Measurements from ENCODE around the gene SHB. TPM values are rescaled to one million over a fixed set of nuclear protein-coding genes. Genes with fewer than 3 reads are reported as not detected.

The SHB gene
- total and polyA plus RNA-seq, 2 of the 8 experiments (the other 6 are each of a cell fraction or from before 2014, with no cell fraction given): 4.1 to 12.6 TPM

DNA sequence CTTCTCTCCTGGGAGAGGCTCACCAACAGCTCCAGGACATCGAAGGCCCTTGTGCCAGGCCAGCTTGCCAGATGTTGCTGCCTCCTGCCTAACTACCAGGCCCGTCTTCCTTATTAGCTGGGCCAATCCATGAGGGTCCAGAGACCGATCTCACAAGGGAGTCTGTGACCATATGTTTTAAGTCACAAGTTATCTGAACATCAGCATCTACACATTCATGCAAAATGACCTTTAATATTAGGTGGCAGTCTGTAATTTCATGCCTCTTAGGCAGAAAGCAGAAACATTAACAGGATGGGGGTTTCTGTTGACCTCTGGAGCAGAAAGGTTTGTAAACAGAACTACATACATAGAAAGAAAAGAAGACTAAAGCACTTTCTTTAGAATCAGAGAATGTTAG lies 90.0 kb downstream of the SHB start:
- Histone ChIP-seq H3K27ac (ENCODE audit: low read depth, low read length) (no peak overlapping the region), H3K9me3 (ENCODE audit: insufficient read depth in 2 of 2, low read depth in 1 of 2, low read length in 1 of 2) (no peaks in the 10 kb centered on the region), H2BK5ac (ENCODE audit: low read depth, low read length) (no peak overlapping the region), H3K14ac (ENCODE audit: insufficient read length) (no peak overlapping the region), H3K4me3 (ENCODE audit: extremely low read depth in 1 of 4, insufficient read depth in 2 of 4, low read depth in 3 of 4, low read length in 4 of 4) (no peak overlapping the region), H2AK5ac (ENCODE audit: low read depth, low read length) (no peak overlapping the region), H3K4me2 (ENCODE audit: insufficient read depth in 1 of 2, low read depth in 2 of 2, low read length in 2 of 2) (no peak overlapping the region), H2BK120ac (replicated peaks; ENCODE audit: low read depth, low read length) (no peak overlapping the region), H3K4me1 (replicated peaks in 1 of 4; ENCODE audit: control insufficient read depth in 3 of 4, insufficient read depth in 4 of 4, low read length in 3 of 4) (no peaks in the 10 kb centered on the region; a peak in 1 of 7 replicates), H4K20me1 (replicated peaks in 1 of 2; ENCODE audit: control insufficient read depth in 1 of 2, insufficient read depth in 2 of 2, low read length in 2 of 2) (peaks cover 0 to 3% of the 10 kb centered on the region in 2 experiments), H3K27me3 (replicated peaks in 1 of 4; ENCODE audit: control insufficient read depth in 3 of 4, extremely low read depth in 1 of 4, insufficient read depth in 3 of 4, low read length in 3 of 4) (no peaks in the 10 kb centered on the region), H3K9ac (replicated peaks in 1 of 4; ENCODE audit: extremely low read depth in 1 of 4, low read depth in 3 of 4, low read length in 3 of 4) (no peak overlapping the region), H2AFZ (ENCODE audit: low read length) (no peak overlapping the region), H4K91ac (replicated peaks; ENCODE audit: insufficient read length, low read length) (no peak overlapping the region), H3K36me3 (ENCODE audit: control insufficient read depth in 2 of 4, insufficient read depth in 4 of 4, low read length in 3 of 4) (no peaks in the 10 kb centered on the region), H3K23ac (ENCODE audit: insufficient read length) (no peak overlapping the region), H4K8ac (ENCODE audit: extremely low read depth, insufficient read depth, low read length) (no peak overlapping the region), H2BK15ac (ENCODE audit: low read length) (no peak overlapping the region), H3K23me2 (ENCODE audit: low read depth, low read length) (no peaks in the 10 kb centered on the region), H4K5ac (ENCODE audit: insufficient read length, low read depth, low read length) (no peak overlapping the region), H3K4ac (replicated peaks; ENCODE audit: insufficient read length, low read depth, low read length) (no peak overlapping the region), H2BK20ac (ENCODE audit: low read length) (no peak overlapping the region), H3K18ac (ENCODE audit: extremely low read depth, low read length) (no peak overlapping the region), H3K56ac (replicated peaks; ENCODE audit: insufficient read length, low read depth, low read length) (no peak overlapping the region), H3K79me1 (ENCODE audit: low read depth, low read length) (no peaks in the 10 kb centered on the region), H2BK12ac (ENCODE audit: low read depth, low read length) (no peak overlapping the region), H3K79me2 (ENCODE audit: control insufficient read depth in 1 of 2, insufficient read depth in 2 of 2, low read length in 2 of 2) (no peaks in the 10 kb centered on the region)
- WGBS, 2 experiments (ENCODE audit: extremely low coverage in 1 of 2, insufficient coverage in 1 of 2, insufficient read length in 1 of 2, insufficient replicate concordance in 2 of 2, low coverage in 1 of 2, low lambda C conversion rate in 2 of 2, missing lambda C conversion rate in 1 of 2): 94% methylated on average over 3 of the region's 3 CpGs; no CpG with 5 or more reads in 1 of the 2 experiments
- TF ChIP-seq KDM1A (IDR thresholded peaks at IDR 0.05; ENCODE audit: borderline replicate concordance, low read length): no peak
- DNase-seq (ENCODE audit: low read depth in 1 of 2, low spot score in 2 of 2) (no peak), FAIRE-seq (no peak)
- ChIA-PET POLR2A (ENCODE audit: partially characterized antibody) (no interaction called here), CTCF (ENCODE audit: partially characterized antibody) (interaction anchor here (1.0 kb wide), 1 partner anchor 16 kb away, joined by 3 read pairs; no protein-coding TSS in a partner anchor)
